NCI-H2107 treated with DMSO at 0.1 percent for 48 hours (cell line): ENCODE data around the gene RPGRIP1L.

Experiments used
- DNase-seq: peaks from one replicate; lab custom pipeline; 2025; ENCODE audit not compliant: unreplicated experiment; lab: John Stamatoyannopoulos, UW

The RPGRIP1L gene

GRCh38 chr16:53703590-53704444 lies at the start of gene RPGRIP1L, which contains the start of gene FTO:
Gene RPGRIP1L (minus strand): TSS chr16:53703859. CDS start chr16:53700723, 3,136 bp downstream.
Gene FTO (plus strand): TSS chr16:53704156.
- peak; percentile 97 for DNase-seq

DNA sequence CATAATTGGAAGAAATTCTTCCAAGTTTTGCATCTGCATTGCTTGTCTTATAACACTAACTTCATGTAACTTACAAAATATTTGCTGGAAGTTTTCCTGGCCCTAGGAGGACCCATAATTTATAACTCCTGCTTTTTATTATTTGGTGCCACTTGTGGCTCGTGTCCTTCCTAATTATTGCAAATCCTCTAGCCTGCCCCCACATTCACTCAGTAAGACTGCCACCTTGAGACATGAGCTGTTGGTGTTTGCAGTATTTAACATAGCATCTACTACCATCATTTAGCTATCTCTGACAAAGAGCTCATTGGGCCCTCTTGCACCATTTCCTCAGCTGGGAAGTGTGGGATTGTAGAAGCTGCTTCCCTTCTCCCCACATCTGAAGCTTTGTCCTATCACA lies 49.8 kb upstream of the RPGRIP1L start:
- no peak for DNase-seq

- no peak for DNase-seq
Measured at GRCh38 chr16:53752560-53752959, 48.9 kb upstream of the RPGRIP1L start.

DNA sequence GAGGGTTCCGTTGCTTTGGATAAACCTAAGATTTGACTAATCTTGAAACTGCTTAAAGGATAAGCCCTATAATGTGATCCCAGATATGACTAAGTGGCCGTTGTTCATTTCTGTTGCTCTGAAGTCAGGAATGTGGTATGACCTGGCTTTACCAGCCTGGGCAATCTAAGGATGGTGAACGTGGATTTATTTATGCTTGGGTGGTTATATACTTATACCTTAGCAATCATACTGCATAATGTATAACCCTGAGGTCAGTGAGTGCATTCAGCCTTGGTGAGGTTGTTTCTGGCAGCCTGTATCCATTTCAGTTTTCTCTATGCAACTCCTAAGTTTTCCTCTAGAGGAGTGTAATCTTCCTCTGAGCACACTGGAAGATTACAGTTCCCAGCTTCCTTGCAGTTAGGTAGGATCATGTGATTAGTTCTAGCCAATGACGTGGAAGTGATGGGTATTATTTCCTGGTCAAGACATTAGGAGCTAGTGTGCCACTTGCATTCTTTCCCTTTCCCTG lies 42.2 kb upstream of the RPGRIP1L start:
- no peak for DNase-seq

- no peak for DNase-seq
Measured at GRCh38 chr16:53745086-53745485, 41.4 kb upstream of the RPGRIP1L start.

GRCh38 chr16:53744449-53744848 lies 40.8 kb upstream of the RPGRIP1L start:
- no peak for DNase-seq

- DNase-seq: no peak
Measured at GRCh38 chr16:53743149-53743566, 39.5 kb upstream of the RPGRIP1L start.

- no peak for DNase-seq
Measured at GRCh38 chr16:53741546-53741945, 37.9 kb upstream of the RPGRIP1L start.

DNA sequence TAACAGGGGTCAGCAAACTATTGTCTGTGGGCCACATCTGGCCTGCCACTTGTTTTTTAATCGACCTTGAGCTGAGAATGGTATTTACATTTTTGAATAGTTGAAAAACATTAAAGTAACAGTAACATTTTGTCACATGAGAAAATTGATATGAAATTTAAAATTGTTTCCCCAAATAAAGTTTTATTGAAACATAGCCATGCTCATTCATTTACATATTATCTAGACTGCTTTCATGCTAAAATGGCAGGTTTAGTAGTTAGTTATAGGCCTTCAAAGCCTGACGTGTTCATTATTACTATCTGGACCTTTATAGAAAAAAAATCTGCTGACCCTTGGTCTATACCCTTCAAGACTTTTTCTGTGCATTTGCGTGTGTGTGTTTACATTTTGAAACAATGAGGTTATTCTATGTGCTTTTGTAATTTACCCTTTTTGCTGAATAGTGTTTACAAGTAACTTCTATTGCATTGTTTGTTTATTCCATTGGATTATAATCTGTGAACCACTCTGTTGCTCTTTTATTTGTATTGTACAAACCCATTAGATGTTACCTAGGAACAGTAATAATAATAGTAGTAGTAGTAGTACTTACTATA lies 37.4 kb upstream of the RPGRIP1L start:
- no peak for DNase-seq

DNA sequence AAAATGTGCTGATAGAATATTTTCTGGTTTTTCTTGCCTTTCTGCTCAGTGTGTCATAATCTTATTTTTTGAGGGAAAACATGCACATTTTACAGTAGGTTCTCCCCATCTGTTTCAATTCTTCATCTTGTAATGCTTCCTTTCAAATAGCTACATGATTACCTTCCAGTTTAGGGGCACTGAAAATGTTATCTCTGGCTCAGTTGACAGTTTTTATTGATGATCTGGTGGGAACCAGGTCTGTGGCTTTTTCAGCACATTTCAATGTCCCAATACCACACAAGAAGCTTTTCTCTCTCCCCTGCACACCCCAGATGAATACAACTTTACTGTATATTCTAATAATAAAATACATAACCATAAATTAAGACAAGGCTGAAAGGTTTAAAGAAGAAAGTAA lies 36.8 kb upstream of the RPGRIP1L start:
- DNase-seq: no peak

GRCh38 chr16:53737552-53737951 lies 33.9 kb upstream of the RPGRIP1L start:
- DNase-seq: no peak

- no peak for DNase-seq
Measured at GRCh38 chr16:53736297-53736696, 32.6 kb upstream of the RPGRIP1L start.

DNA sequence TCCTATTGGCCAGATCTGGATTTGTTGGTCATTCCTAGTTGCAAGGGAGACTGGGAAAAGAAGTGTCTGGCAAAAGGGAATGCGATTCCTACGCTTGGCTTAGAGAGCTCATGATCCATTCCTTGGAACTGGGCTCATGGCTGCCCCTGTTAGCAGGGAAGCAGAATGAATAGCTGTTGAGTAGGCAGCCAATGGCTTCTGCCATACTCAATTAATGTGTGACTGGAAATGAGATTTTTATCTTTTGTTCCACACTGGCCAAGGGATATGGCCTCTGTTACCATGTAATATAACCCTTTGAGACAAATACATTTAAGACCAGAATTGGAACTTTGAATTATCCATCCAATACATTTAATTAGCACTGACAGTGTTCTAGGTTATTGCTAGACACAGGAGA lies 31.2 kb upstream of the RPGRIP1L start:
- DNase-seq: no peak

GRCh38 chr16:53732296-53732929 lies 28.8 kb upstream of the RPGRIP1L start:
- DNase-seq: no peak

DNA sequence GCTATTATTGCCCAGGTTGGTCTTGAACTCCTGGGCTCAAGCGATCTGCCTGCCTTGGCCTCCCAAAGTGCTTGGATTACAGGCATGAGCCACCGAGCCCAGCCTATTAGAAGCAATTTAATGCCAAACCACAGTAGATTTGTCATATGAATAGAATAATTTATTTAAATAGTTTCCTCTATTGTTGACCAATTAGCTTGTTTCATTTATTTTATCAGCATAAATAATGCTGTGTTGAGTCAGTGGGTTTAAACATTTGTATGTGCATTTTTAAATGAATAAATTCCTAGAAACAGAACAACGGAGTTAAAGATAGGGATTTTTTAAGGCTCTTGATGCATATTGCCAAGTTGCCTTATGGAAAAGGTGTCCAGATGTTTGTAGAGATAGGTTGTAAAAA lies 27.0 kb upstream of the RPGRIP1L start:
- no peak for DNase-seq

GRCh38 chr16:53726625-53727024 lies 23.0 kb upstream of the RPGRIP1L start:
- no peak for DNase-seq

- no peak for DNase-seq
Measured at GRCh38 chr16:53721017-53721416, 17.4 kb upstream of the RPGRIP1L start.

DNA sequence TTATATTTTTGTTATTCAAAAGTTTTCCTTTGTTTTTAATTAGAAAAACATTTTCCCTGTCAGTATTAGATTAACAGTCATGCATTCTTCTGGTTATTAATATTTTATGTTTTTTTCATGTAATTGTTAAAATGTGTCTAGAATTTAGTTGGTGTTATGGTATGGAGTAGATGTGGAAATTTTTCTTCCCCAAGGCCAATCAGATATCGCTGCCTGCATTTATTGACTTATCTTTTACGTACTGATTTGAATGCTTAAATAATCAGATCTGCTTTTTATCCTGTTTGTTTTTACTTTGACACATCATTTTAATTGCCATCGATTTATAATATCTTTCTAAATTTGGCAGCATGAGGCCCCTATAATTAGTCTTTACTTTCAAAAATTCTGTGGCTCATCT lies 13.9 kb upstream of the RPGRIP1L start:
- DNase-seq: no peak

- no peak for DNase-seq
Measured at GRCh38 chr16:53715023-53715384, 11.3 kb upstream of the RPGRIP1L start.

DNA sequence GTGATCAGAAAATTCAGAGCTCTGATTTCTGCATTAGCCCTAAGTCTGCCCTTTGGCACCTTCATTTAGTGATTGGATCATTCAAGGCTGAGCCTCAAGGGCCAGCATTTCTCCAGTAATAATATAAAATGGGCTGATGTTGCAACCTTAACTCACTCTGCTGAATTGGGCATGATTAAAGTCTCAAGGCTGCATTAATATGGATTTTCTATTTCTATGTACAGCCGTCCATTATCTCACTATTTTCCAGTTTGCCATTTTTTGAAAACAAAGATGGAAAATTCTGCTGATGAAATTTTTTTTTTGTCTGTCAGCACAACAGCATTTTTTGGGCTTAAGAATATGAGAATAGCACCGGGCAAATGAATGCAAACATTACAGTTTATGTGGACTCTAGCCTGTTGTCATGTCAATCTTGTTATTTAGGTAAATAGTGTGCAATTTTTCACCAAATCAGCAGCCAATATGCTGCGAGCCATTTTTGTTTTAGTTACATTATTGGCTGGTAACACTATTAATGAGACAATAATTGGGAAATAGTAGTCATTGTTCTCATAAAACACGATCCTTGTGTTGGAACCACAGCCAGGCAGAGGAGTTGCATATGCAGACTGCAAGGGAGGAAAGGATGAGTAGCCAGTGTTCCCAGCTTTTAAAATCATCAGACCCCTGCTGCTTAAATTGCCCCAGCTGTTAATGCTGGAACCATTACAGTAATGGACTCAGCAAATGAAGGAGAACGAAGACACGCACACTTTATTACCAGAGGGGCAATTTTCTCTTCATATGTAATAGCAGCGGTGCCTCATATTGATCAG lies 10.8 kb upstream of the RPGRIP1L start:
- DNase-seq: no peak
